ENCODE results near the gene EBI3. TPM values are rescaled to one million over a fixed set of nuclear protein-coding genes. Genes with fewer than 3 reads are reported as not detected.
"Not testable (repeated sequence)": the region's sequence is repeated elsewhere in the genome, so short reads cannot be mapped to it uniquely, and the experiment has no call there.

The EBI3 gene
- total and polyA plus RNA-seq, 2 donors (not counting 1 experiment from before 2014, with no cell fraction given), result 11.9 to 15.6 TPM

DNA sequence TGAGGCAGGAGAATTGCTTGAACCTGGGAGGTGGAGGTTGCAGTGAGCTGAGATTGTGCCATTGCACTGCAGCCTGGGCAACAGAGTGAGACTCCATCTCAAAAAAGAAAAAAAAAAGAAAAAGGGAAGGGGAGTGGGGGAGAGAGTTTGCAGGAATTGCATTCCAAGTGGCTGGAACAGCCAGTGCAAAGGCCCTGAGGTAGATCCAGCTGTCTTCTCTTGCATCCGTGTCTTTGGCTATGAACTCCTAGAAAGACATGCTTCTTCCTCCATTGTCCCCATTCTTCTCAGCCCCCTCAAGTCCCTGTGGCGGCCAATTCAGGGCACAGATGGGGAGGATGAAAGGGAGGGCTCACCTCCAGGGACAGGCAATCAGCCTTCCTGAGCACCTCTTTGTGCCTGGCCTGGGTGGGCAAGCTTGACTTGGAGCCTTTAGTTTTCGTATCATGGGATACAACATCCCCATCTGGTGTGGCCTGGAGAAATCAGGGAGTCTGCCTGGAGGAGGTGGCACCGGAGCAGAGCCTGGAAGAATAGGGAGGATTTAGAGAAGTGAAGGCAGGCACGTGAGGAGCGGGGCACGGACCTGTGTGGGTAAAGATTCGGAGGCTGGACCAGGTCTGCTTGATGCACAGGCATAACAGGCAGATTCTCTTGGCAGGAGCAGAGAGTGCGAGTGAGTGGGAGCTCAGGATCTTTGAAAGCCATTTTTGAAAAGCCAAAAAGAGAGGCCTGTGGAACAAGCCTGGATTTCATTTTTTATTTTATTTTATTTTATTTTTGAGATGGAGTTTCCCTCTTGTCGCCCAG is 41.8 kb upstream of the EBI3 start:
- ATAC-seq (ENCODE audit: low read depth), result no peak
- Mint-ChIP-seq H3K4me3 (no peak overlapping the region), H3K9me3 (ENCODE audit: insufficient read depth) (no peaks in the 10 kb centered on the region), H3K27ac (no peak overlapping the region), H3K27me3 (peaks cover 15% of the 10 kb centered on the region), H3K4me1 (peaks cover 12% of the 10 kb centered on the region)
- DNase-seq, result no peak
- H2AFZ ChIP-seq (ENCODE audit: insufficient read depth, low read depth, low read length, poor library complexity, severe bottlenecking), result no peak overlapping the region
- peaks cover 0 to 4% (median 0%) of the 10 kb centered on the region in 3 donors for H3K9me3 ChIP-seq (ENCODE audit: control extremely low read depth in 1 of 3, control insufficient read depth in 2 of 3, insufficient read depth in 1 of 3, low read length in 2 of 3)
- H3K27me3 ChIP-seq (replicated peaks in 1 of 4; ENCODE audit: control extremely low read depth in 1 of 4, control insufficient read depth in 3 of 4, insufficient read depth in 4 of 4, low read length in 3 of 4), result peaks cover 0 to 4% (median 0%) of the 10 kb centered on the region in 4 experiments
- H3K36me3 ChIP-seq (replicated peaks in 1 of 2; ENCODE audit: control extremely low read depth in 1 of 2, control insufficient read depth in 1 of 2, extremely low read depth in 1 of 2, insufficient read depth in 2 of 2, low read length in 1 of 2), result no peaks in the 10 kb centered on the region
- H3K4me3 ChIP-seq (ENCODE audit: control extremely low read depth in 1 of 5, extremely low read depth in 1 of 5, insufficient read depth in 1 of 5, low read depth in 2 of 5, low read length in 4 of 5), result no peak overlapping the region
- ChIA-PET CTCF (interaction anchor here (0.7 kb wide), 1 partner anchor 30 kb away, joined by 4 read pairs; no protein-coding TSS in a partner anchor), POLR2A (no interaction called here)
- H4K20me1 ChIP-seq (ENCODE audit: control insufficient read depth, insufficient read depth, low read length, poor library complexity, severe bottlenecking), result no peaks in the 10 kb centered on the region
- TF ChIP-seq EZH2 (IDR thresholded peaks at IDR 0.05; ENCODE audit: borderline replicate concordance, insufficient read depth, low read depth, low read length, poor library complexity, severe bottlenecking), result no peak
- TF ChIP-seq, protein P1, sequence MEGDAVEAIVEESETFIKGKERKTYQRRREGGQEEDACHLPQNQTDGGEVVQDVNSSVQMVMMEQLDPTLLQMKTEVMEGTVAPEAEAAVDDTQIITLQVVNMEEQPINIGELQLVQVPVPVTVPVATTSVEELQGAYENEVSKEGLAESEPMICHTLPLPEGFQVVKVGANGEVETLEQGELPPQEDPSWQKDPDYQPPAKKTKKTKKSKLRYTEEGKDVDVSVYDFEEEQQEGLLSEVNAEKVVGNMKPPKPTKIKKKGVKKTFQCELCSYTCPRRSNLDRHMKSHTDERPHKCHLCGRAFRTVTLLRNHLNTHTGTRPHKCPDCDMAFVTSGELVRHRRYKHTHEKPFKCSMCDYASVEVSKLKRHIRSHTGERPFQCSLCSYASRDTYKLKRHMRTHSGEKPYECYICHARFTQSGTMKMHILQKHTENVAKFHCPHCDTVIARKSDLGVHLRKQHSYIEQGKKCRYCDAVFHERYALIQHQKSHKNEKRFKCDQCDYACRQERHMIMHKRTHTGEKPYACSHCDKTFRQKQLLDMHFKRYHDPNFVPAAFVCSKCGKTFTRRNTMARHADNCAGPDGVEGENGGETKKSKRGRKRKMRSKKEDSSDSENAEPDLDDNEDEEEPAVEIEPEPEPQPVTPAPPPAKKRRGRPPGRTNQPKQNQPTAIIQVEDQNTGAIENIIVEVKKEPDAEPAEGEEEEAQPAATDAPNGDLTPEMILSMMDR (IDR thresholded peaks at IDR 0.05), result no peak
- intact Hi-C loops (cut with micrococcal nuclease), result loop anchor here (2.0 kb wide), 1 partner anchor 47 kb away; no protein-coding TSS in a partner anchor
- no peak overlapping the region for H3K9ac ChIP-seq (ENCODE audit: low read length)
- H3K27ac ChIP-seq (ENCODE audit: low read length in 2 of 2), result no peak overlapping the region
- peaks cover 5 to 13% of the 10 kb centered on the region in 2 donors for H3K4me1 ChIP-seq (ENCODE audit: control insufficient read depth in 2 of 2, insufficient read depth in 2 of 2, low read length in 2 of 2)
- no peaks in the 10 kb centered on the region for H3K79me2 ChIP-seq (ENCODE audit: control insufficient read depth, insufficient read depth, low read length)
- no peak overlapping the region for H3K4me2 ChIP-seq (replicated peaks; ENCODE audit: low read depth, low read length, poor library complexity, severe bottlenecking)
- WGBS (ENCODE audit: insufficient coverage), result 97% methylated on average over 6 of the region's 10 CpGs

DNA sequence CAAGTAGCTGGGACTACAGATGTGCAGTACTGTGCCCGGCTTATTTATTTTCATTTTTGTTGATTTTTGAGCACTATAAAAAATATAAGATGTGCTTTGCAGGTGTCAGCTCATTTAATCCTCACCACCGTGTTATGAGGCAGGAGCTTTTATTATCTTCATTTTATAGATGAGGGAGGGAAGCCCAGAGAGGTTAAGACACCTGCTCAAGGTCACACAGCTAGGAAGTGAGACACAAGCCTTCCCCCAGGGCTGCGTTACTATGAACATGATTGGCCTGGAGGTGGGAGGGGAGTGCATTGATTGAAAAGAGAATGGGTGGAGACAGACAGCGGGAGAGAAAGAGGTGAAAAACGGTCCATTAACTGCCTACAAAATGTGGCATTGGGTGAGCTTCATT is 39.7 kb upstream of the EBI3 start:
- ChIA-PET POLR2A (no interaction called here), CTCF (interaction anchor here (1.3 kb wide), 1 partner anchor 13 kb away, joined by 3 read pairs; no protein-coding TSS in a partner anchor)
- WGBS (ENCODE audit: insufficient coverage), result 56% methylated on average over 2 of the region's 5 CpGs
- TF ChIP-seq, protein P1 (IDR thresholded peaks at IDR 0.05), result no peak
- TF ChIP-seq EZH2 (IDR thresholded peaks at IDR 0.05; ENCODE audit: borderline replicate concordance, insufficient read depth, low read depth, low read length, poor library complexity, severe bottlenecking), result no peak
- Mint-ChIP-seq H3K4me1 (peaks cover 6% of the 10 kb centered on the region), H3K9me3 (ENCODE audit: insufficient read depth) (no peaks in the 10 kb centered on the region), H3K4me3 (no peak overlapping the region), H3K27ac (no peak overlapping the region), H3K27me3 (peaks cover 24% of the 10 kb centered on the region)
- ATAC-seq (ENCODE audit: low read depth) (no peak), DNase-seq (no peak)
- Histone ChIP-seq H4K20me1 (ENCODE audit: control insufficient read depth, insufficient read depth, low read length, poor library complexity, severe bottlenecking) (no peaks in the 10 kb centered on the region), H2AFZ (ENCODE audit: insufficient read depth, low read depth, low read length, poor library complexity, severe bottlenecking) (no peak overlapping the region), H3K27ac (ENCODE audit: low read length in 2 of 2) (no peak overlapping the region), H3K9ac (ENCODE audit: low read length) (no peak overlapping the region), H3K9me3 (ENCODE audit: control extremely low read depth in 1 of 3, control insufficient read depth in 2 of 3, insufficient read depth in 1 of 3, low read length in 2 of 3) (peaks cover 0 to 4% (median 0%) of the 10 kb centered on the region in 3 donors), H3K36me3 (replicated peaks in 1 of 2; ENCODE audit: control extremely low read depth in 1 of 2, control insufficient read depth in 1 of 2, extremely low read depth in 1 of 2, insufficient read depth in 2 of 2, low read length in 1 of 2) (no peaks in the 10 kb centered on the region), H3K4me1 (ENCODE audit: control insufficient read depth in 2 of 2, insufficient read depth in 2 of 2, low read length in 2 of 2) (peaks cover 0 to 5% of the 10 kb centered on the region in 2 donors), H3K79me2 (ENCODE audit: control insufficient read depth, insufficient read depth, low read length) (no peaks in the 10 kb centered on the region), H3K4me2 (replicated peaks; ENCODE audit: low read depth, low read length, poor library complexity, severe bottlenecking) (no peak overlapping the region), H3K27me3 (replicated peaks in 1 of 4; ENCODE audit: control extremely low read depth in 1 of 4, control insufficient read depth in 3 of 4, insufficient read depth in 4 of 4, low read length in 3 of 4) (peaks cover 0 to 9% (median 4%) of the 10 kb centered on the region in 4 experiments), H3K4me3 (ENCODE audit: control extremely low read depth in 1 of 5, extremely low read depth in 1 of 5, insufficient read depth in 1 of 5, low read depth in 2 of 5, low read length in 4 of 5) (no peak overlapping the region)
- intact Hi-C loops (cut with micrococcal nuclease), result no loop called here

DNA sequence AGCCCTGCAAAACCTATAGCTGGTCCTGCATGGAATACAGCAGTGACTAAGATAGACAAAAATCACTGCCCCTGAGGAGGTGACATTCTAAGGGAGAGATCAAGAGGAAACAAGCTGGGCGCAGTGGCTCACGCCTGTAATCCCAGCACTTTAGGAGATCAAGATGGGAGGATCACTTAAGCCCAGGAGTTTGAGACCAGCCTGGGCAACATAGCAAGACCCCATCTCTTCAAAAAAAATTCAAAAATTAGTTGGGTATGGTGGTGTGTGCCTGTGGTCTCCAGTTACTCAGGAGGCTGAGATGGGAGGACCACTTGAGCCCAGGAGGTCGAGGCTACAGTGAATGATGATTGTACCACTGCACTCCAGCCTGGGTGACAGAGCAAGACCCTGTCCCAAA is 36.8 kb upstream of the EBI3 start:
- H3K4me1 ChIP-seq (ENCODE audit: control insufficient read depth in 2 of 2, insufficient read depth in 2 of 2, low read length in 2 of 2); H3K4me1 Mint-ChIP-seq; H3K27ac ChIP-seq (ENCODE audit: low read length in 2 of 2); H3K36me3 ChIP-seq (replicated peaks in 1 of 2; ENCODE audit: control extremely low read depth in 1 of 2, control insufficient read depth in 1 of 2, extremely low read depth in 1 of 2, insufficient read depth in 2 of 2, low read length in 1 of 2); H3K9me3 Mint-ChIP-seq (ENCODE audit: insufficient read depth); DNase-seq; H3K4me3 ChIP-seq (ENCODE audit: control extremely low read depth in 1 of 5, extremely low read depth in 1 of 5, insufficient read depth in 1 of 5, low read depth in 2 of 5, low read length in 4 of 5); H3K9me3 ChIP-seq (ENCODE audit: control extremely low read depth in 1 of 3, control insufficient read depth in 2 of 3, insufficient read depth in 1 of 3, low read length in 2 of 3); H3K4me2 ChIP-seq (replicated peaks; ENCODE audit: low read depth, low read length, poor library complexity, severe bottlenecking); H3K4me3 Mint-ChIP-seq; H4K20me1 ChIP-seq (ENCODE audit: control insufficient read depth, insufficient read depth, low read length, poor library complexity, severe bottlenecking); intact Hi-C loops (cut with micrococcal nuclease); H3K27ac Mint-ChIP-seq; ATAC-seq (ENCODE audit: low read depth); H3K9ac ChIP-seq (ENCODE audit: low read length); POLR2A ChIA-PET; H2AFZ ChIP-seq (ENCODE audit: insufficient read depth, low read depth, low read length, poor library complexity, severe bottlenecking); H3K79me2 ChIP-seq (ENCODE audit: control insufficient read depth, insufficient read depth, low read length): not testable (repeated sequence)
- CTCF ChIA-PET, result interaction anchor here (1.0 to 1.5 kb wide), 2 partner anchors 9 to 16 kb away, joined by 3 to 5 read pairs; no protein-coding TSS in a partner anchor
- H3K27me3 ChIP-seq (replicated peaks in 1 of 4; ENCODE audit: control extremely low read depth in 1 of 4, control insufficient read depth in 3 of 4, insufficient read depth in 4 of 4, low read length in 3 of 4), result peaks cover 2 to 34% (median 20%) of the 10 kb centered on the region in 4 experiments
- 100% methylated on average over 1 of the region's 3 CpGs for WGBS (ENCODE audit: insufficient coverage)
- peaks cover 34% of the 10 kb centered on the region for H3K27me3 Mint-ChIP-seq
